Keratinocyte (primary cell): ENCODE measurements around the gene RUNX1. TPM values are rescaled to one million over a fixed set of nuclear protein-coding genes. Genes with fewer than 3 reads are reported as not detected.
A peak's percentile ranks its signal among the peaks of the same experiment; 100 is the strongest.

Source experiments
- DNase-seq: peaks from one replicate; pipeline ENCODE4 v3.0.0-alpha.2; 2011; ENCODE audit warnings: low read depth, missing footprints, low spot score
- FAIRE-seq: peaks from 2 replicates; lab custom pipeline; 2011; peaks lifted over from hg19 to GRCh38; lab: Jason Lieb, UNC
- H2AFZ ChIP-seq: 2 replicates; pipeline ENCODE4 v1.6.0; 2012; ENCODE audit warnings: low read length, control low read depth, inconsistent platforms; ENCODE audit not compliant: control insufficient read depth
- H3K27ac ChIP-seq: 2 replicates; pipeline ENCODE4 v1.5.1; 2011; ENCODE audit warnings: low read length; ENCODE audit not compliant: control insufficient read depth, insufficient read depth
- H3K27me3 ChIP-seq: 3 replicates; pipeline ENCODE4 v1.6.0; 2011; ENCODE audit warnings: low read length; ENCODE audit not compliant: control insufficient read depth, insufficient read depth; ENCODE audit errors: extremely low read depth
- H3K36me3 ChIP-seq, 2 experiments: 2 replicates in 1 of 2; 3 replicates in 1 of 2; pipeline ENCODE4 v1.5.1; 2011; ENCODE audit warnings: low read length in 2 of 2, mild to moderate bottlenecking in 1 of 2; ENCODE audit not compliant: control insufficient read depth in 2 of 2, insufficient read depth in 2 of 2; ENCODE audit errors: extremely low read depth in 1 of 2
- H3K4me1 ChIP-seq: 3 replicates; pipeline ENCODE4 v1.5.1; 2011; ENCODE audit warnings: low read length; ENCODE audit not compliant: control insufficient read depth, insufficient read depth; ENCODE audit errors: extremely low read depth
- H3K4me2 ChIP-seq: 3 replicates; pipeline ENCODE4 v1.6.0; 2011; ENCODE audit warnings: low read depth, low read length; ENCODE audit not compliant: control insufficient read depth, insufficient read depth; ENCODE audit errors: extremely low read depth
- H3K4me3 ChIP-seq, 3 experiments: fragments of 200-600 bp in 1 of 3; sonication (generic) in 1 of 3; 2 replicates in 2 of 3; 3 replicates in 1 of 3; pipeline ENCODE4 v1.5.1; 2011 to 2016; ENCODE audit warnings: low read length in 3 of 3, mild to moderate bottlenecking in 3 of 3, control low read depth in 2 of 3, inconsistent platforms in 1 of 3, low read depth in 1 of 3, mixed read lengths in 1 of 3, mixed run types in 1 of 3, moderate library complexity in 1 of 3; ENCODE audit not compliant: control insufficient read depth in 2 of 3, insufficient read depth in 2 of 3; ENCODE audit errors: extremely low read depth in 1 of 3
- H3K79me2 ChIP-seq: 2 replicates; pipeline ENCODE4 v1.6.0; 2012; ENCODE audit warnings: low read length; ENCODE audit not compliant: control insufficient read depth, insufficient read depth
- H3K9ac ChIP-seq: 3 replicates; pipeline ENCODE4 v1.6.0; 2011; ENCODE audit warnings: low read length; ENCODE audit not compliant: control insufficient read depth, insufficient read depth; ENCODE audit errors: extremely low read depth
- H3K9me1 ChIP-seq: 3 replicates; pipeline ENCODE4 v1.6.0; 2011; ENCODE audit warnings: low read length; ENCODE audit not compliant: control insufficient read depth, insufficient read depth; ENCODE audit errors: extremely low read depth
- H3K9me3 ChIP-seq: 2 replicates; pipeline ENCODE4 v1.5.1; 2012; ENCODE audit warnings: low read depth, low read length; ENCODE audit not compliant: control insufficient read depth
- H4K20me1 ChIP-seq: 3 replicates; pipeline ENCODE4 v1.6.0; 2011; ENCODE audit warnings: low read length; ENCODE audit not compliant: control insufficient read depth, insufficient read depth; ENCODE audit errors: extremely low read depth
- CTCF ChIP-seq, 3 experiments: IDR thresholded peaks in 1 of 3; conservative IDR thresholded peaks in 1 of 3; optimal IDR thresholded peaks in 1 of 3; 2 replicates in 2 of 3; 3 replicates in 1 of 3; pipeline versions ENCODE3 to v1.5.1; 2011; ENCODE audit warnings: low read length in 3 of 3, mild to moderate bottlenecking in 3 of 3, moderate library complexity in 2 of 3, control low read depth in 1 of 3, inconsistent platforms in 1 of 3; ENCODE audit not compliant: insufficient read depth in 2 of 3; ENCODE audit errors: extremely low read depth in 1 of 3
- EZH2 ChIP-seq: IDR thresholded peaks from one replicate; pipeline ENCODE4 v1.6.1; 2012; ENCODE audit warnings: inconsistent platforms, mild to moderate bottlenecking, low read length, moderate library complexity
- dilution Hi-C: fragments of 300-500 bp; cut with MboI; formaldehyde crosslinking; loops from one replicate; pipeline ENCODE4 v1.7.0; 2020; ENCODE audit warnings: low sequenced_read_pairs; ENCODE audit not compliant: extremely low pct_ligation_motif_present
- polyA plus RNA-seq, 5 experiments: library from polyadenylated mRNA; depleted of rRNA in 3 of 5; stranded (reverse) in 3 of 5; stranded (forward) in 1 of 5; unstranded in 1 of 5; fragments of >200 nt; gene quantifications; 1 replicate in 1 of 5; 2 replicates in 3 of 5; 3 replicates in 1 of 5; pipeline versions ENCODE4 v1.2.1 to v1.2.3, GENCODE V29; 2011 to 2012; ENCODE audit warnings: missing spikeins in 2 of 5, low read depth in 1 of 5, low replicate concordance in 1 of 5

RUNX1 gene
- polyA plus RNA-seq, 1 donor (not counting 4 experiments of a cell fraction or from before 2014, with no cell fraction given), result 44.9 TPM

DNA sequence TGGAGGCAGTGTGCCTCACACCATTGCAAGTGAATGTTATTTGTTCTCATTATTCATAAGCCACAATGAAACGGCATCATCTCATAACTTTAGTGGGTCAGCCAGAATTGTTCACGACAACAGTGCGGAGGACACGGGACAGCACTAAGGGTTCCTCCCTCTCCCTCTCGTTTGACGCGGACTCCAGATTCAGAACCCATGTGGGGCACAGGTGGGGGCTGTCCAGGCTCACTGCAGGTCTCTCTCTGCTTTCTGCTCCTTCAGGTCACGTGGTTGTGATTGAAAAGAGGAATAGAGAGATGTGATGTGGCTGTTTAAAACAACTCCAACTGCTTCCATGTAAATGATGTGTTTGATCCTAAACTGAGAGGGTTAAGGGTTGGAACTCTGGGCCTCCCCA is 13.5 kb downstream of the RUNX1 start:
- Histone ChIP-seq H3K9me3 (no peaks in the 10 kb centered on the region), H3K4me1 (no peaks in the 10 kb centered on the region), H3K4me2 (no peak overlapping the region), H3K36me3 (no peaks in the 10 kb centered on the region), H3K27ac (no peak overlapping the region), H3K79me2 (no peaks in the 10 kb centered on the region), H3K27me3 (no peaks in the 10 kb centered on the region), H3K9ac (no peak overlapping the region), H2AFZ (no peak overlapping the region), H3K9me1 (no peaks in the 10 kb centered on the region), H3K4me3 (no peak overlapping the region), H4K20me1 (no peaks in the 10 kb centered on the region)
- FAIRE-seq (no peak), DNase-seq (no peak)
- no peak for TF ChIP-seq CTCF (optimal IDR thresholded peaks at IDR 0.05 in 1 of 3, IDR thresholded peaks at IDR 0.05 in 1 of 3, conservative IDR thresholded peaks at IDR 0.05 in 1 of 3; ENCODE audit: extremely low read depth in 1 of 3, insufficient read depth in 2 of 3, low read length in 3 of 3)
- no peak for TF ChIP-seq EZH2
- dilution Hi-C loops, result no loop called here

DNA sequence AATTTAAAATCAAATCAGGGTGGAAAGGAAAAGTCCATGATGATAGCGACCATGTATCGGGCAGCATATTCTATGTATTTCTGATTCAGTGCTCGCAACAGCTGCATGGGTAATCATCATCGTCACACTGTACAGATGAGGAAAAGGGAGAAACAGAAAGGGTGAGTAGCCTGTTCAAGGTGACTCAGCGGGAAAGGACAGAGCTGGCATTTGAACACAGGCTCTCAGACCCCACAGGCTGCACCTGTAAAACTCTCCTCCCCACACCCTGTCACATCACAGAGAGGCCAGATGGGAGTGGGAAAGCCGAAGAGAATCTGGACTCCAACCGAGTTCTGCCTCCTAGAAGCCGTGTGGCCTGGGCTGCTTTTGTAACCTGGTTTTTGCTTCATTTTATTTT is 14.0 kb downstream of the RUNX1 start:
- Histone ChIP-seq H3K4me3 (no peak overlapping the region), H3K9me1 (no peaks in the 10 kb centered on the region), H3K27me3 (no peaks in the 10 kb centered on the region), H3K36me3 (no peaks in the 10 kb centered on the region), H3K27ac (no peak overlapping the region), H4K20me1 (no peaks in the 10 kb centered on the region), H3K79me2 (no peaks in the 10 kb centered on the region), H3K4me2 (no peak overlapping the region), H3K9ac (no peak overlapping the region), H3K9me3 (no peaks in the 10 kb centered on the region), H3K4me1 (no peaks in the 10 kb centered on the region), H2AFZ (no peak overlapping the region)
- FAIRE-seq (peak; percentile 20), DNase-seq (no peak)
- dilution Hi-C loops, result no loop called here
- TF ChIP-seq EZH2 (no peak), CTCF (optimal IDR thresholded peaks at IDR 0.05 in 1 of 3, IDR thresholded peaks at IDR 0.05 in 1 of 3, conservative IDR thresholded peaks at IDR 0.05 in 1 of 3; ENCODE audit: extremely low read depth in 1 of 3, insufficient read depth in 2 of 3, low read length in 3 of 3) (no peak)
